H1 (cell line): ENCODE results near the gene ANGPTL2. TPM values are rescaled to one million over a fixed set of nuclear protein-coding genes. Genes with fewer than 3 reads are reported as not detected.
A peak's percentile ranks its signal among the peaks of the same experiment; 100 is the strongest.

Experiments used
- CTCF ChIA-PET: fragments of 300-600 bp; sonication (Branson Sonifier 250); formaldehyde crosslinking; loops from one replicate; lab custom pipeline; 2021; ENCODE audit not compliant: partially characterized antibody; lab: Charles Lee
- POLR2A ChIA-PET: fragments of 300-600 bp; sonication (Branson Sonifier 250); formaldehyde crosslinking; loops from one replicate; lab custom pipeline; 2021; ENCODE audit warnings: inconsistent platforms; ENCODE audit not compliant: partially characterized antibody; lab: Charles Lee
- DNase-seq, 2 experiments: peaks; one replicate each; pipeline versions ENCODE4 v3.0.0 to v3.0.0-alpha.2; 2010 to 2022; ENCODE audit warnings: low spot score in 2 of 2, low read depth in 1 of 2, mixed read lengths in 1 of 2
- FAIRE-seq: peaks from 2 replicates; lab custom pipeline; 2011; peaks lifted over from hg19 to GRCh38; lab: Jason Lieb, UNC
- H2AFZ ChIP-seq: 2 replicates; pipeline ENCODE4 v1.8.1; 2012; ENCODE audit warnings: low read length, inconsistent platforms
- H2AK5ac ChIP-seq: 2 replicates; pipeline ENCODE4 v1.6.1; 2013; ENCODE audit warnings: low read depth, low read length
- H2BK120ac ChIP-seq: replicated peaks from 2 replicates; pipeline ENCODE3; 2013; ENCODE audit warnings: low read depth, low read length, inconsistent platforms
- H2BK12ac ChIP-seq: 2 replicates; pipeline ENCODE4 v1.6.1; 2013; ENCODE audit warnings: low read depth, low read length
- H2BK15ac ChIP-seq: 2 replicates; pipeline ENCODE4 v1.6.1; 2013; ENCODE audit warnings: low read length
- H2BK20ac ChIP-seq: 2 replicates; pipeline ENCODE4 v1.6.1; 2013; ENCODE audit warnings: low read length
- H2BK5ac ChIP-seq: 2 replicates; pipeline ENCODE4 v1.6.1; 2013; ENCODE audit warnings: low read depth, low read length
- H3K14ac ChIP-seq: 2 replicates; pipeline ENCODE4 v1.6.1; 2013; ENCODE audit warnings: inconsistent platforms; ENCODE audit not compliant: insufficient read length
- H3K18ac ChIP-seq: 2 replicates; pipeline ENCODE4 v1.6.1; 2013; ENCODE audit warnings: low read length; ENCODE audit errors: extremely low read depth
- H3K23ac ChIP-seq: 2 replicates; pipeline ENCODE4 v1.6.1; 2013; ENCODE audit warnings: inconsistent platforms; ENCODE audit not compliant: insufficient read length
- H3K23me2 ChIP-seq: 2 replicates; pipeline ENCODE4 v1.6.1; 2013; ENCODE audit warnings: low read depth, low read length
- H3K27ac ChIP-seq: 2 replicates; pipeline ENCODE4 v1.6.1; 2011; ENCODE audit warnings: low read depth, low read length, inconsistent platforms
- H3K27me3 ChIP-seq, 4 experiments: replicated peaks in 1 of 4; 1 replicate in 1 of 4; 2 replicates in 3 of 4; pipeline versions ENCODE4 v1.6.1 to v1.8.1; 2011 to 2013; ENCODE audit warnings: low read length in 3 of 4, mild to moderate bottlenecking in 3 of 4, inconsistent platforms in 2 of 4, mixed read lengths in 2 of 4, moderate library complexity in 1 of 4; ENCODE audit not compliant: control insufficient read depth in 3 of 4, insufficient read depth in 3 of 4; ENCODE audit errors: extremely low read depth in 1 of 4
- H3K36me3 ChIP-seq, 4 experiments: 2 replicates each; pipeline versions ENCODE4 v1.6.1 to v1.8.1; 2011 to 2013; ENCODE audit warnings: mild to moderate bottlenecking in 4 of 4, low read length in 3 of 4, moderate library complexity in 2 of 4, control low read depth in 1 of 4, inconsistent platforms in 1 of 4; ENCODE audit not compliant: insufficient read depth in 4 of 4, control insufficient read depth in 2 of 4
- H3K4ac ChIP-seq: replicated peaks from 2 replicates; pipeline ENCODE3; 2013; ENCODE audit warnings: low read length, low read depth, mixed read lengths, inconsistent platforms; ENCODE audit not compliant: insufficient read length
- H3K4me1 ChIP-seq, 4 experiments: replicated peaks in 1 of 4; 1 replicate in 1 of 4; 2 replicates in 3 of 4; pipeline versions ENCODE4 v1.6.1 to v1.8.1; 2011 to 2013; ENCODE audit warnings: low read length in 3 of 4, inconsistent platforms in 2 of 4, mixed read lengths in 1 of 4; ENCODE audit not compliant: insufficient read depth in 4 of 4, control insufficient read depth in 3 of 4
- H3K4me2 ChIP-seq, 2 experiments: 2 replicates each; pipeline versions ENCODE4 v1.6.1 to v1.8.1; 2011 to 2013; ENCODE audit warnings: low read depth in 2 of 2, low read length in 2 of 2, control low read depth in 1 of 2, inconsistent platforms in 1 of 2, mild to moderate bottlenecking in 1 of 2; ENCODE audit not compliant: insufficient read depth in 1 of 2
- H3K4me3 ChIP-seq, 4 experiments: fragments of 200-600, 300-600 bp in 1 of 4; sonication (generic), shearing (Covaris generic), sonication (Bioruptor Twin) in 1 of 4; 2 replicates each; pipeline versions ENCODE4 v1.5.1 to v1.8.1; 2011 to 2016; ENCODE audit warnings: low read length in 4 of 4, low read depth in 3 of 4, control low read depth in 2 of 4, inconsistent platforms in 2 of 4, mild to moderate bottlenecking in 2 of 4, mixed read lengths in 1 of 4, moderate library complexity in 1 of 4; ENCODE audit not compliant: insufficient read depth in 2 of 4; ENCODE audit errors: extremely low read depth in 1 of 4
- H3K56ac ChIP-seq: replicated peaks from 2 replicates; pipeline ENCODE3; 2013; ENCODE audit warnings: low read depth, mild to moderate bottlenecking, mixed read lengths, low read length, inconsistent platforms; ENCODE audit not compliant: insufficient read length
- H3K79me1 ChIP-seq: 2 replicates; pipeline ENCODE4 v1.6.1; 2013; ENCODE audit warnings: low read depth, low read length, control low read depth
- H3K79me2 ChIP-seq, 2 experiments: 2 replicates each; pipeline versions ENCODE4 v1.6.1 to v1.8.1; 2012 to 2013; ENCODE audit warnings: low read length in 2 of 2, mild to moderate bottlenecking in 2 of 2, inconsistent platforms in 1 of 2; ENCODE audit not compliant: insufficient read depth in 2 of 2, control insufficient read depth in 1 of 2
- H3K9ac ChIP-seq, 4 experiments: replicated peaks in 1 of 4; 1 replicate in 1 of 4; 2 replicates in 3 of 4; pipeline versions ENCODE4 v1.6.1 to v1.8.1; 2011 to 2013; ENCODE audit warnings: low read depth in 3 of 4, low read length in 3 of 4, control low read depth in 2 of 4, mild to moderate bottlenecking in 2 of 4, moderate library complexity in 2 of 4, inconsistent platforms in 1 of 4; ENCODE audit errors: extremely low read depth in 1 of 4
- H3K9me3 ChIP-seq, 2 experiments: 2 replicates each; pipeline versions ENCODE4 v1.6.1 to v1.8.1; 2012 to 2013; ENCODE audit warnings: mild to moderate bottlenecking in 2 of 2, moderate library complexity in 2 of 2, control low read depth in 1 of 2, inconsistent platforms in 1 of 2, low read depth in 1 of 2, low read length in 1 of 2, mixed read lengths in 1 of 2; ENCODE audit not compliant: insufficient read depth in 2 of 2
- H4K20me1 ChIP-seq, 2 experiments: replicated peaks in 1 of 2; 2 replicates each; pipeline versions ENCODE3 to v1.8.1; 2011 to 2013; ENCODE audit warnings: inconsistent platforms in 2 of 2, low read length in 2 of 2, mild to moderate bottlenecking in 1 of 2; ENCODE audit not compliant: insufficient read depth in 2 of 2, control insufficient read depth in 1 of 2
- H4K5ac ChIP-seq: 2 replicates; pipeline ENCODE4 v1.6.1; 2013; ENCODE audit warnings: low read length, low read depth, mixed read lengths, inconsistent platforms; ENCODE audit not compliant: insufficient read length
- H4K8ac ChIP-seq: 2 replicates; pipeline ENCODE4 v1.8.0; 2013; ENCODE audit warnings: mild to moderate bottlenecking, moderate library complexity, low read length, inconsistent platforms; ENCODE audit not compliant: insufficient read depth; ENCODE audit errors: extremely low read depth
- H4K91ac ChIP-seq: replicated peaks from 2 replicates; pipeline ENCODE3; 2013; ENCODE audit warnings: low read length, mixed read lengths, inconsistent platforms; ENCODE audit not compliant: insufficient read length
- WGBS, 2 experiments: shearing (Covaris generic) in 1 of 2; methylation state at CpG; one replicate each; pipeline versions ENCODE4 v1.1.6 to v1.1.7; 2013 to 2015; ENCODE audit warnings: low lambda C conversion rate in 2 of 2, mixed read lengths in 2 of 2, inconsistent platforms in 1 of 2, low coverage in 1 of 2, missing lambda C conversion rate in 1 of 2; ENCODE audit not compliant: insufficient replicate concordance in 2 of 2, insufficient coverage in 1 of 2, insufficient read length in 1 of 2; ENCODE audit errors: extremely low coverage in 1 of 2, missing lambda C conversion rate in 1 of 2; 5-methylcytosine and 5-hydroxymethylcytosine counted together
- polyA plus RNA-seq, 7 experiments: library from polyadenylated mRNA; depleted of rRNA in 3 of 7; stranded (reverse) in 5 of 7; unstranded in 2 of 7; fragments of >200 nt in 5 of 7; fragments of 200-250 nt in 2 of 7; gene quantifications; 1 replicate in 5 of 7; 2 replicates in 1 of 7; 4 replicates in 1 of 7; pipeline versions ENCODE4 v1.2.1 to v1.2.3, GENCODE V29; 2011 to 2013; ENCODE audit warnings: missing spikeins in 2 of 7, mixed read lengths in 2 of 7
- total RNA-seq: library from RNA; stranded (reverse); fragmentation: NEBNext Ultra II Directional; extraction: Animal tissue kit (Norgen Biotek cat#: 25700); gene quantifications from 2 replicates; pipeline ENCODE4 v1.2.1, GENCODE V29; 2021
- TF ChIP-seq, protein P1 (sequence below), 3 experiments: IDR thresholded peaks; 1 replicate in 2 of 3; 2 replicates in 1 of 3; pipeline versions ENCODE4 v1.5.1 to v1.6.1; 2011; ENCODE audit warnings: low read length in 3 of 3, mild to moderate bottlenecking in 3 of 3, inconsistent platforms in 2 of 3, low read depth in 1 of 3, moderate library complexity in 1 of 3; ENCODE audit not compliant: insufficient read depth in 1 of 3; ENCODE audit errors: control extremely low read depth in 1 of 3

Gene ANGPTL2
- total and polyA plus RNA-seq, 2 of the 8 experiments (the other 6 are each of a cell fraction or from before 2014, with no cell fraction given) = 9.0 to 10.6 TPM

DNA sequence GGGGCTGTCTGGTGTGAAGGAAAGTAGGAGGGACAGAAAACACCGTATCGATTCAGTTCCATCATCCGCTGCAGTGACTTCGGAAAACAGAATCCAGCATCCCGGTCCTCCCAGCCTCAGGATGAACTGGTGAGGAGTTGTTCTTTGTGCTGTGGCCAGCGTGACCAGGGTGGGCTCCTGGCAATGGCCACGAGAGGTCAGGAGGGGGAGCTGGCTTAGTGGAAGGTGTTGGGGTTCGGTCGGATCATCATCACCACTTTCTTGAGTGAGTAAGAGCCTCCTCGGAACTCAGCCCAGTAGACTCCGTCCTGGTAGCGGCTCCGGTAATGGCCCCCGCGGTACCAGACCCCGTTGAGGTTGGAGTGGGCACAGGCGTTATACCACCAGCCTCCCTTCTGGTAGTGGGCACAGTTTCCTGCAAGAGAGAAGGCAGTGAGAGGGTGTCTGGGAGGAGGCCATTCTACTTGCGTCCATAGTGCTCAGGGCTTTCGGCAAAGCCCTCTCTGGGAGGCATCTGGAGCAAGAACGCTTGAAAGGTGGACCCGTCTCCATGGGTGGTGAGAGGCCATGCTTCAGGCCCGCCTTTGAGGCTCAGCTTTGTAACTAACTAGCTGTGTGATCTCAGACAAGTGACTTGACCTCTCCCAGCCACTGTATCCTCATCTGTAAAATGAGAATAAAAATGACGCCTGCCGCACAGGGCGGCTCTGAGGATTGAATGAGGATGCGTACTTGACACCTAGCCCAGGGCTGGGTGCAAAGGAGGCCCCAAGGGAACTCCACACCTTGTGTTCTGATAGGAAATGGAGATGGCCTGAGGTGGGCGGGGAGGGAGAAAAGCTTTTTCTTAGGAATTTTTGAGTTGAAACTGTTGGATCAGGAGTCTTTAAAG is 33.5 kb downstream of the ANGPTL2 start:
- H2BK120ac ChIP-seq = no peak overlapping the region
- no peak overlapping the region for H3K4me2 ChIP-seq
- no peak overlapping the region for H3K56ac ChIP-seq
- H3K23ac ChIP-seq = no peak overlapping the region
- ChIA-PET POLR2A (interaction anchor here (1.3 kb wide), 1 partner anchor 13 kb away, joined by 4 read pairs; no protein-coding TSS in a partner anchor), CTCF (interaction anchor here (0.6 to 1.1 kb wide), 5 partner anchors 9 to 561 kb away, joined by 3 to 4 read pairs (median 3); no protein-coding TSS in a partner anchor)
- H3K79me2 ChIP-seq = no peaks in the 10 kb centered on the region
- H2AK5ac ChIP-seq = no peak overlapping the region
- no peaks in the 10 kb centered on the region for H3K36me3 ChIP-seq
- no peak overlapping the region for H3K18ac ChIP-seq
- DNase-seq (no peak), FAIRE-seq (no peak)
- H2BK5ac ChIP-seq = no peak overlapping the region; the same call in 1 of the 2 replicates
- 93% methylated on average over 27 of the region's 27 CpGs; no CpG with 5 or more reads in 1 of the 2 experiments for WGBS, 2 experiments
- H4K20me1 ChIP-seq = peaks cover 0 to 4% of the 10 kb centered on the region in 2 experiments
- H4K5ac ChIP-seq = no peak overlapping the region
- no peaks in the 10 kb centered on the region for H3K79me1 ChIP-seq
- no peaks in the 10 kb centered on the region for H3K23me2 ChIP-seq
- H3K14ac ChIP-seq = no peak overlapping the region
- no peak overlapping the region for H4K91ac ChIP-seq
- H2BK15ac ChIP-seq = no peak overlapping the region
- no peak overlapping the region for H4K8ac ChIP-seq
- H3K4me1 ChIP-seq = no peaks in the 10 kb centered on the region; a peak in 1 of 7 replicates
- no peak overlapping the region for H3K4me3 ChIP-seq
- H3K9me3 ChIP-seq = no peaks in the 10 kb centered on the region
- H3K9ac ChIP-seq = no peak overlapping the region
- no peak overlapping the region for H3K4ac ChIP-seq
- no peak overlapping the region for H2AFZ ChIP-seq
- H2BK12ac ChIP-seq = no peak overlapping the region
- no peak overlapping the region for H2BK20ac ChIP-seq
- H3K27me3 ChIP-seq = no peaks in the 10 kb centered on the region
- H3K27ac ChIP-seq = no peak overlapping the region
- TF ChIP-seq, protein P1, sequence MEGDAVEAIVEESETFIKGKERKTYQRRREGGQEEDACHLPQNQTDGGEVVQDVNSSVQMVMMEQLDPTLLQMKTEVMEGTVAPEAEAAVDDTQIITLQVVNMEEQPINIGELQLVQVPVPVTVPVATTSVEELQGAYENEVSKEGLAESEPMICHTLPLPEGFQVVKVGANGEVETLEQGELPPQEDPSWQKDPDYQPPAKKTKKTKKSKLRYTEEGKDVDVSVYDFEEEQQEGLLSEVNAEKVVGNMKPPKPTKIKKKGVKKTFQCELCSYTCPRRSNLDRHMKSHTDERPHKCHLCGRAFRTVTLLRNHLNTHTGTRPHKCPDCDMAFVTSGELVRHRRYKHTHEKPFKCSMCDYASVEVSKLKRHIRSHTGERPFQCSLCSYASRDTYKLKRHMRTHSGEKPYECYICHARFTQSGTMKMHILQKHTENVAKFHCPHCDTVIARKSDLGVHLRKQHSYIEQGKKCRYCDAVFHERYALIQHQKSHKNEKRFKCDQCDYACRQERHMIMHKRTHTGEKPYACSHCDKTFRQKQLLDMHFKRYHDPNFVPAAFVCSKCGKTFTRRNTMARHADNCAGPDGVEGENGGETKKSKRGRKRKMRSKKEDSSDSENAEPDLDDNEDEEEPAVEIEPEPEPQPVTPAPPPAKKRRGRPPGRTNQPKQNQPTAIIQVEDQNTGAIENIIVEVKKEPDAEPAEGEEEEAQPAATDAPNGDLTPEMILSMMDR (IDR thresholded peaks at IDR 0.05; ENCODE audit: control extremely low read depth in 1 of 3, insufficient read depth in 1 of 3, low read depth in 1 of 3, low read length in 3 of 3) = peak in 1 of 3 experiments; percentile 10; a peak in 1 of 4 replicates
